ENCODE measurements around the gene CBX4. TPM values are rescaled to one million over a fixed set of nuclear protein-coding genes. Genes with fewer than 3 reads are reported as not detected.
A peak's percentile ranks its signal among the peaks of the same experiment; 100 is the strongest.

CBX4 gene
- total and polyA plus RNA-seq, 2 of the 13 experiments (the other 11 are each of a cell fraction or from before 2014, with no cell fraction given), result 25.8 to 50.8 TPM

DNA sequence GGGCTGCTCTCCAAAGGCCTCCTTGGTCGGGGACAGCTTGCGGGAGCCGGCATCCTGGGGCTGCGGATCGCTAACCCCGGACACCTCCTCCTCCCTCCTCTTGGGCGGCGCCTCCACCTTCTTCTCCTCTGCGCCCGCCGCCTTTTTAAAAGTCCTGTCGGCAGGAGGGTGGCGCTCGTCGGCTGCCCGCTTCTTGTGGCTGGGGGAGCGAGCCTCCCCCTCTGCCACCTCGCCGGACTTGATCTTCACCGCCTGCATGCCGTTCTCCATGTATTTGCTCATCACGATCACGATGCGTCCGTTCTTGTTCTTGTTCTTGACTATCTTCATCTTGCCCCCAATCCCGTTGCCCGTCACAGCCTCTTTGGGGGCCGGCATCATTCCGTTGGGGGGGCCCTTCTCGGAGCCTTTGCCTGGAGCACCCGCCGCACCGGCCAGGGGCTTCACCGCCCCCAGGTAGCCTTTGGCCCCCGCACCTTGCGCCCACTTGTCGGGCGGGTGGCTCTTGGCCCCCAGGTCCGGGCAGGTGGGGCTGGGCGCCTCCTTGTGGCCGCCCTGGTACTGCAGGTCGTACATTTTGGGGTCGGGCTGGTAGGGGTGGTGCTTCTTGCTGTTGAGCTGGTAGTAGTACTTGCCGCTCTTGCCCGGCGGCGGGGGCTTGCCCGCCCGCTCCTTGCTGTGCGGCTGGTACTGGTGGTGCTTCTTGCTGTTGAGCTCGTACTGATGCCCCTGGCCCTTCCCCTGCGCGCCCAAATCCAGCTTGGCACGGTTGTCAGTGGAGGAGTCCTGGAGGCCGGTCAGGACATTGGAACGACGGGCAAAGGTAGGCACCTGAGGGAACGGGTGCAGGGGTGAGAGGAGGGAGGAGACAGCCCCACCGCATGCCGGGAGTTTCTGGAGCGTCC is 4.4 kb downstream of the CBX4 start (continued):
- TF ChIP-seq NRL (CRISPR knock-in tag; IDR thresholded peaks at IDR 0.05; ENCODE audit: borderline replicate concordance) (peak; percentile 77; the same call in 1 of the 2 replicates), ZNF761 (CRISPR knock-in tag; conservative IDR thresholded peaks at IDR 0.05) (0 out of 2 replicates have a peak, but pooled peaks have one; percentile 34), MXD4 (CRISPR knock-in tag; IDR thresholded peaks at IDR 0.05) (no peak), IRF2 (CRISPR knock-in tag; IDR thresholded peaks at IDR 0.05) (0 out of 2 replicates have a peak, but pooled peaks have one; percentile 3), ERF (CRISPR knock-in tag; IDR thresholded peaks at IDR 0.05) (0 out of 2 replicates have a peak, but pooled peaks have one; percentile 23), SP4 (CRISPR knock-in tag; IDR thresholded peaks at IDR 0.05) (0 out of 2 replicates have a peak, but pooled peaks have one; percentile 41)
- TF ChIP-seq, protein P1, sequence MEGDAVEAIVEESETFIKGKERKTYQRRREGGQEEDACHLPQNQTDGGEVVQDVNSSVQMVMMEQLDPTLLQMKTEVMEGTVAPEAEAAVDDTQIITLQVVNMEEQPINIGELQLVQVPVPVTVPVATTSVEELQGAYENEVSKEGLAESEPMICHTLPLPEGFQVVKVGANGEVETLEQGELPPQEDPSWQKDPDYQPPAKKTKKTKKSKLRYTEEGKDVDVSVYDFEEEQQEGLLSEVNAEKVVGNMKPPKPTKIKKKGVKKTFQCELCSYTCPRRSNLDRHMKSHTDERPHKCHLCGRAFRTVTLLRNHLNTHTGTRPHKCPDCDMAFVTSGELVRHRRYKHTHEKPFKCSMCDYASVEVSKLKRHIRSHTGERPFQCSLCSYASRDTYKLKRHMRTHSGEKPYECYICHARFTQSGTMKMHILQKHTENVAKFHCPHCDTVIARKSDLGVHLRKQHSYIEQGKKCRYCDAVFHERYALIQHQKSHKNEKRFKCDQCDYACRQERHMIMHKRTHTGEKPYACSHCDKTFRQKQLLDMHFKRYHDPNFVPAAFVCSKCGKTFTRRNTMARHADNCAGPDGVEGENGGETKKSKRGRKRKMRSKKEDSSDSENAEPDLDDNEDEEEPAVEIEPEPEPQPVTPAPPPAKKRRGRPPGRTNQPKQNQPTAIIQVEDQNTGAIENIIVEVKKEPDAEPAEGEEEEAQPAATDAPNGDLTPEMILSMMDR (CRISPR knock-in tag; IDR thresholded peaks at IDR 0.05), result peak; percentile 94
- TF ChIP-seq, protein P2, sequence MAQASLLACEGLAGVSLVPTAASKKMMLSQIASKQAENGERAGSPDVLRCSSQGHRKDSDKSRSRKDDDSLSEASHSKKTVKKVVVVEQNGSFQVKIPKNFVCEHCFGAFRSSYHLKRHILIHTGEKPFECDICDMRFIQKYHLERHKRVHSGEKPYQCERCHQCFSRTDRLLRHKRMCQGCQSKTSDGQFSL (CRISPR knock-in tag; IDR thresholded peaks at IDR 0.05), result peak; percentile 43
